Activated CD4-positive, alpha-beta T cell treated with anti-CD3 and anti-CD28 coated beads for 36 hours (primary cell): ENCODE measurements around the gene TMCC2. TPM values are rescaled to one million over a fixed set of nuclear protein-coding genes. Genes with fewer than 3 reads are reported as not detected.

Source experiments
- ATAC-seq: fragments of 200-7000 bp; cut with Tn5 transposase; one replicate; pipeline ENCODE4 v1.10.0; 2021; ENCODE audit warnings: mild to moderate bottlenecking, moderate library complexity
- CTCF ChIA-PET: fragments of 350-600 bp; sonication (Branson Sonifier 250); formaldehyde crosslinking; loops from one replicate; lab custom pipeline; 2021; ENCODE audit warnings: antibody characterized with exemption; lab: Charles Lee
- POLR2A ChIA-PET: fragments of 350-600 bp; sonication (Branson Sonifier 250); formaldehyde crosslinking; loops from one replicate; lab custom pipeline; 2021; ENCODE audit warnings: antibody characterized with exemption, inconsistent platforms; lab: Charles Lee
- DNase-seq: peaks from one replicate; pipeline ENCODE4 v3.0.0-alpha.2; 2020
- H3K27ac Mint-ChIP-seq: one replicate; pipeline ENCODE4 v1.8.0; 2021; ENCODE audit warnings: mixed read lengths
- H3K27me3 Mint-ChIP-seq: one replicate; pipeline ENCODE4 v1.8.0; 2021; ENCODE audit warnings: mixed read lengths
- H3K36me3 Mint-ChIP-seq: one replicate; pipeline ENCODE4 v1.8.0; 2021; ENCODE audit warnings: low read depth, mixed read lengths
- H3K4me1 Mint-ChIP-seq: one replicate; pipeline ENCODE4 v1.8.0; 2021; ENCODE audit warnings: mixed read lengths
- H3K4me3 Mint-ChIP-seq: one replicate; pipeline ENCODE4 v1.8.0; 2021; ENCODE audit warnings: mild to moderate bottlenecking, moderate library complexity, mixed read lengths
- H3K9me3 Mint-ChIP-seq: one replicate; pipeline ENCODE4 v1.8.0; 2021; ENCODE audit warnings: low read depth, mixed read lengths
- intact Hi-C, 2 experiments: fragments of 100-400 bp; cut with DNase I in 1 of 2; cut with micrococcal nuclease in 1 of 2; formaldehyde crosslinking; loops; one replicate each; pipeline versions ENCODE4 v1.14.2 to v1.15.1; 2022 to 2024; cut with DNase I, micrococcal nuclease
- total RNA-seq, 2 experiments: library from RNA; stranded (reverse); gene quantifications; one replicate each; pipeline ENCODE4 v1.2.3, GENCODE V29; 2021

Gene TMCC2
- total RNA-seq, 2 experiments from 2014 or later, result 10.5 to 11.0 TPM

DNA sequence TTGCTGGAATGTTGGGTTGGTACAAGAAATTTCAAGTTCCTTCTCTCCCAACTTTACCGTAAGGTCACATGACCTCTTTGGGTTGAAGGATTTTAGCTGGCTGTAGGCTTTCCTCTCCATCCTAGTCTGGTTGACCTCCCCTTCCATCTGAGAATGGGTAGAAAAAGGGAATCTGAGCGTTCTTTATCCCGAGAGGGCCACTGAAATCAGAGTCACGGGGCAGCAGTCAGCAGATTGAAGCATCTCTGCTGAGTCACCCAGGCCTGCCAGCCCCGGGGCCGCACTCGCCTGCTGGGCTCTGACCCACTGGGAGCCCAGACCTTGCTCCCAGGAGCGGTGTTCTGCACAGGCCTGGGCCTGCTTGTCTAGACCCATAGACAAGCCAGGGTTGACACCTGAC, 31.0 kb downstream of the TMCC2 start:
- ChIA-PET POLR2A (interaction anchor here (0.6 kb wide), 1 partner anchor 191 kb away, joined by 4 read pairs; no protein-coding TSS in a partner anchor), CTCF (interaction anchor here (0.7 to 12.9 kb wide), 11 partner anchors 13 to 266 kb away, joined by 3 to 205 read pairs (median 4); partner anchors contain the start of gene TMCC2)
- Mint-ChIP-seq H3K4me3 (no peak overlapping the region), H3K27me3 (no peaks in the 10 kb centered on the region), H3K9me3 (no peaks in the 10 kb centered on the region), H3K27ac (no peak overlapping the region), H3K36me3 (peaks cover 4% of the 10 kb centered on the region), H3K4me1 (peaks cover 21% of the 10 kb centered on the region)
- intact Hi-C loops, result no loop called here
- DNase-seq (no peak), ATAC-seq (no peak)

DNA sequence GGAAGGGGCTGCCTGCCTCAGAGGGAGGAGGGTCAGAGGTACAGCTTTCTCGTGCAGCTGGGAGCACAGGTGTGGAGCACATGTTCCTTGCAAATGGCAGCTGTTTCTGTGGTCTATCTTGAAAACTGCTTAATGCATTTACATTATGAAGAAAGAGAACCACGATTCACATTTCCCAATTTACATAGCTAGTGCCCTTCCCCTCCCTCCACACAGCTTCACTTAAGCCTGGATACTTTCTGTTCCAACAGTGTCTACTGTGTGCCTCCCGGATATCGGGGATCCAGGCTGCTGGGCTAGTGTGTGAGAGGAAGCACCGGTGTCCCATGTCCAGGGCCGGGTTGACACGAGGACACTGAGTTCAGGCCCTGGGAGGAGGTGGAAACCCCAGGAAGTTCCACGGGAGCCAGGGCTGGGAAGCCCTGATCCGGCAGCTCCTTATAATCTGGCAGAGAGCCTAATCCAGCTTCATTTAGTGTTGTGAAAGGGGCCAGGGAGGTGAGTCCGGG, 31.6 kb downstream of the TMCC2 start:
- Mint-ChIP-seq H3K27me3 (no peaks in the 10 kb centered on the region), H3K4me1 (peaks cover 21% of the 10 kb centered on the region), H3K36me3 (peaks cover 4% of the 10 kb centered on the region), H3K9me3 (no peaks in the 10 kb centered on the region), H3K27ac (no peak overlapping the region), H3K4me3 (no peak overlapping the region)
- ATAC-seq, result no peak
- intact Hi-C loops, result no loop called here
- ChIA-PET CTCF (interaction anchor here (0.8 to 12.9 kb wide), 8 partner anchors 13 to 284 kb away, joined by 3 to 205 read pairs (median 11); partner anchors contain the start of gene TMCC2), POLR2A (interaction anchor here (0.6 kb wide), 1 partner anchor 192 kb away, joined by 4 read pairs; no protein-coding TSS in a partner anchor)
- DNase-seq, result no peak

DNA sequence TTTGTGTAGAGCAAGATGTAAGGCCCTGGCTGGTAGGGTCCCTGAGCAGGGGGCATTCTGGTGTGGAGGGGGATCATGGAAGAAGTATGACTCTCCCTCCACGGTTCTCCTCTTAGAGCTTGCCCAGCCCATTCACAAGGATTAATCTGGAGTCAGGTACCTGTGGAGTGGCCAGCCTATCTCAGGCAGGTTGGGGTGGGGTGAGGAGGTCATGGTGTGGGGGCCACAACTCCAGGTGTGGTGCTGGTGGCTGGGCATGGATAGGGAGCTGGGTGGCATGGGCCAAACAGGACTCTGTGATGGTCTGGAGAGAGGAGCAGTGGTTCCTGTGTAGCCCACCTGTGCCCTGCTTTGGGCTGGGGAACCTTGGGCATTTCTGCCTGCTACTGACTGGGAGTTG, 32.3 kb downstream of the TMCC2 start:
- Mint-ChIP-seq H3K4me3 (no peak overlapping the region), H3K4me1 (peaks cover 21% of the 10 kb centered on the region), H3K27ac (no peak overlapping the region), H3K36me3 (peaks cover 4% of the 10 kb centered on the region), H3K27me3 (no peaks in the 10 kb centered on the region), H3K9me3 (no peaks in the 10 kb centered on the region)
- DNase-seq (no peak), ATAC-seq (no peak)
- ChIA-PET POLR2A (no interaction called here), CTCF (interaction anchor here (0.8 to 12.9 kb wide), 7 partner anchors 8 to 284 kb away, joined by 3 to 205 read pairs (median 19); partner anchors contain the start of gene TMCC2)
- intact Hi-C loops, result no loop called here

- ChIA-PET POLR2A (interaction anchor here (0.6 kb wide), 1 partner anchor 189 kb away, joined by 6 read pairs; no protein-coding TSS in a partner anchor), CTCF (interaction anchor here (0.6 to 12.9 kb wide), 12 partner anchors 9 to 269 kb away, joined by 3 to 205 read pairs (median 6); partner anchors contain the start of gene TMCC2)
- Mint-ChIP-seq H3K27ac (no peak overlapping the region), H3K4me3 (no peak overlapping the region), H3K4me1 (peaks cover 19% of the 10 kb centered on the region), H3K36me3 (peaks cover 2% of the 10 kb centered on the region), H3K9me3 (no peaks in the 10 kb centered on the region), H3K27me3 (no peaks in the 10 kb centered on the region)
- intact Hi-C loops, result no loop called here
- DNase-seq (no peak), ATAC-seq (peak; percentile 47)
Observed at GRCh38 chr1:205260948-205261732, 33.4 kb downstream of the TMCC2 start.

DNA sequence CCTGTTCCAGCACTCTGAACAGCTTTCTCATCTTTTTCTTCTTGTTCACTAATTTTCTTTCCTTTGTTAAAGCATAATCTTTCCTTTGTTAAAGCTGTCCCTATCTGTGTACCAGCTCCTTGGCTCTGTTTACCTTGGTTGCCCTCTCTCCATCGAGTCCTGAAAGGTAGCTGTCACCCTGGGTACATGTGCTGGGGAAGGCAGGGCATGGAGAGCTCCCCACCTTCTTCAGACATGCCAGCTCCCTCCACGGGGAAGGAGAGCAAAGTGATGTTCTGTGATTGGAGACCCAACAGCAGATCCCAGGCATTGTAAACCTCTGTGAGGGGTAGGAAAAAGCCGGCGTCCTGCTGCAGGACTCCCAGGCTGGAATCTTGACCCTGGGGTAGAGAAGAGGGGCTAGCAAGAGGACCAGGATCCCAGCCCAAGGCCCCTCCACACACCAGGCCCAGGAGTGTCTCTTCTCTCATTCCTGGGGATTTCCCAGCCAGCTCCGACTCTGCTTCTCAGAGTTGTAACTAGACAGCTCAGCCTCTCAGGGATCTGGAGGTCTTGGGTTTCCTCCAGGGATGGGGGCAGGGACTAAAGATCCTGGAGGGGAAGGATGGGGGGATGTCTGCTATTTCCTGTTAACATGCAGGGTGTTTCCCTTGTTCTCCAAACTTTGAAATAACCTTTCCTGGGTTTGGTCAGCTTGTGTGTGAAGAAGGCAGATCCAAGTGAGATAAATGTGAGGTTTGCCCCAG, 34.4 kb downstream of the TMCC2 start:
- POLR2A ChIA-PET, result no interaction called here

GRCh38 chr1:205262731-205263171, 35.0 kb downstream of the TMCC2 start:
- H3K27ac Mint-ChIP-seq, result no peak overlapping the region
- H3K9me3 Mint-ChIP-seq, result no peaks in the 10 kb centered on the region
- POLR2A ChIA-PET, result no interaction called here
- intact Hi-C loops, result no loop called here
- CTCF ChIA-PET, result interaction anchor here (0.8 to 12.9 kb wide), 5 partner anchors 8 to 91 kb away, joined by 3 to 172 read pairs (median 15); no protein-coding TSS in a partner anchor
- ATAC-seq, result no peak
- DNase-seq, result no peak
- H3K27me3 Mint-ChIP-seq, result no peaks in the 10 kb centered on the region
- peaks cover 19% of the 10 kb centered on the region for H3K4me1 Mint-ChIP-seq
- H3K36me3 Mint-ChIP-seq, result peaks cover 2% of the 10 kb centered on the region
- H3K4me3 Mint-ChIP-seq, result no peak overlapping the region

More for the DNA sequence above, 34.4 kb downstream of the TMCC2 start:
- Mint-ChIP-seq H3K4me1 (peaks cover 19% of the 10 kb centered on the region), H3K27me3 (no peaks in the 10 kb centered on the region), H3K36me3 (peaks cover 2% of the 10 kb centered on the region), H3K27ac (peak overlapping the region; percentile 5), H3K4me3 (no peak overlapping the region), H3K9me3 (no peaks in the 10 kb centered on the region)
- intact Hi-C loops, result no loop called here
- ATAC-seq, result no peak
- CTCF ChIA-PET, result interaction anchor here (0.8 to 12.9 kb wide), 8 partner anchors 8 to 151 kb away, joined by 3 to 205 read pairs (median 11); partner anchors contain the start of gene TMCC2
- DNase-seq, result no peak

DNA sequence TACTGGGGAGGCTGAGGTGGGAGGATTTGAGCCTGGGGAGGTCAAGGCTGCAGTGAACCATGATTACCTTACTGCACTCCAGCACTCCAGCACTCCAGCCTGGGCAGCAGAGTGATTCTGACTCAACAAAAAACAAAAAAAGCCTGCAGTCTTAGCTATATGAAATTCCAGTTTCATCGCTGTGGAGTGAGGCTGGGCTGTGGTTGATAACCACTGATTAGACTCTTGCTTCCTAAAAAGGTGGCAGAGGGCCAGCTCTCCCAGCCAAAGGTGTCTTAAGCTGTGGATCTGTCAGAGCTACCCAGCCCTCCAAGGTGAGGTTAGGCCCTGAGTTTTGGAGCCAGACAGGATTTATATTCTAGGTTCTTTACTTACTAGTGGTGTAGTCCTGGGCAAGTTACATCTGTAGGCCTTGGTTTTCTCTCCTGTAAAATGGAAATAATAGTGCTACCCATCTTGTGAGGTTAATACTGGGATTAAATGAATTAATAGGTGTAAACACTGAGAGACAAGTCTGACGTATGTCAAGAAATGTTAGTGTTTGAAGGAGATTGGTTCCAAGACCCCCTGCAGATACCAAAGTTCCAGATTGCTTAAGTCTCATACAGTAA, 35.9 kb downstream of the TMCC2 start:
- POLR2A ChIA-PET, result no interaction called here

GRCh38 chr1:205266611-205267305, 39.0 kb downstream of the TMCC2 start:
- no peaks in the 10 kb centered on the region for H3K27me3 Mint-ChIP-seq
- no peak for ATAC-seq
- ChIA-PET CTCF (interaction anchor here (0.7 to 1.3 kb wide), 7 partner anchors 13 to 419 kb away, joined by 3 to 5 read pairs (median 3); no protein-coding TSS in a partner anchor), POLR2A (no interaction called here)
- H3K27ac Mint-ChIP-seq, result no peak overlapping the region
- intact Hi-C loops, result no loop called here
- DNase-seq, result no peak
- no peak overlapping the region for H3K4me3 Mint-ChIP-seq
- peaks cover 3% of the 10 kb centered on the region for H3K36me3 Mint-ChIP-seq
- peaks cover 15% of the 10 kb centered on the region for H3K4me1 Mint-ChIP-seq
- no peaks in the 10 kb centered on the region for H3K9me3 Mint-ChIP-seq

More for the DNA sequence above, 35.9 kb downstream of the TMCC2 start:
- CTCF ChIA-PET, result interaction anchor here (1.1 to 3.4 kb wide), 3 partner anchors 9 to 90 kb away, joined by 3 to 17 read pairs (median 15); no protein-coding TSS in a partner anchor
- H3K4me1 Mint-ChIP-seq, result peaks cover 19% of the 10 kb centered on the region
- intact Hi-C loops, result no loop called here
- ATAC-seq, result no peak
- no peaks in the 10 kb centered on the region for H3K9me3 Mint-ChIP-seq
- DNase-seq, result no peak
- H3K36me3 Mint-ChIP-seq, result peaks cover 2% of the 10 kb centered on the region
- H3K4me3 Mint-ChIP-seq, result no peak overlapping the region
- no peaks in the 10 kb centered on the region for H3K27me3 Mint-ChIP-seq
- H3K27ac Mint-ChIP-seq, result no peak overlapping the region

DNA sequence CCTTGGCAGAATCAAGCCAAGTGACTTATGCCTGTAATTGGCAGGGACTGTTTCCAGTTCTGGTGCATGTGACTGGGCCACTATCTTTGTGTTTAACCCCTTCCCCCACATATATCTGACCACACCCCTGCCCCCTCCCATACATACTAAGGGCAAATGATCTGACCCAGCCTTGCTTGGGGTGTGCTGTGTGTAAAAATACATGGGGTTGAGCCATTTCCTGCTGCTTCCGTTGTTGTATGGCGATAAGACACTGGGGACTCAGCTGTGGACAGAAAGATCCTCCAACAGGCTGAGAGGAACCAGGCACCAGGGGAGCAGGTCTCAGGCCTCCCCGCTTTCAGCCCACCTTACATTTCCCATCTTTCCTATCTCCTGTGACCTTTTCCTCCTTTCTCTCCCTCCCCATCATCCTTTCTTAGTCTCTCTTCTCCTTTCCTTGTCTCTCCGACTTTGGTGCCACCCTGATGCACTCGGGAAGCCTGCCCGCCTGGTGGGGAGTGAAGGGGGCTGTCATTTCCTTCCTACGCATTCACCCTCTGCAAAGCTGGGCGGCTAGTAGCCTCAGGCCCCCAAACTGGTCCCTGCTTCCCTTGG, 39.7 kb downstream of the TMCC2 start:
- intact Hi-C loops, result no loop called here
- ChIA-PET POLR2A (no interaction called here), CTCF (interaction anchor here (0.7 to 23.1 kb wide), 2 partner anchors 58 to 108 kb away, joined by 3 to 760 read pairs; partner anchors contain the start of gene NUAK2)
- no peak for ATAC-seq
- H3K27me3 Mint-ChIP-seq, result no peaks in the 10 kb centered on the region
- H3K9me3 Mint-ChIP-seq, result no peaks in the 10 kb centered on the region
- no peak for DNase-seq
- peaks cover 6% of the 10 kb centered on the region for H3K36me3 Mint-ChIP-seq
- no peak overlapping the region for H3K27ac Mint-ChIP-seq
- H3K4me1 Mint-ChIP-seq, result peaks cover 10% of the 10 kb centered on the region
- no peak overlapping the region for H3K4me3 Mint-ChIP-seq
